Hepatocyte (in vitro differentiated cells): ENCODE measurements around the gene RSPH10B2. TPM values are rescaled to one million over a fixed set of nuclear protein-coding genes. Genes with fewer than 3 reads are reported as not detected.
"Not testable (repeated sequence)": the region's sequence is repeated elsewhere in the genome, so short reads cannot be mapped to it uniquely, and the experiment has no call there.

Experiments used
- DNase-seq: peaks from one replicate; pipeline ENCODE4 v3.0.0-alpha.2; 2016; ENCODE audit warnings: low spot score
- H2AFZ ChIP-seq: fragments of 200-600 bp; sonication (generic); 2 replicates; pipeline ENCODE4 v1.6.0; 2016; ENCODE audit warnings: antibody characterized with exemption, mild to moderate bottlenecking
- H3K27ac ChIP-seq: fragments of 200-600 bp; sonication (generic); 2 replicates; pipeline ENCODE4 v1.5.1; 2016; ENCODE audit warnings: mild to moderate bottlenecking
- H3K27me3 ChIP-seq: fragments of 200-600 bp; sonication (generic); 2 replicates; pipeline ENCODE4 v1.6.1; 2016
- H3K36me3 ChIP-seq: fragments of 200-600 bp; sonication (generic); replicated peaks from 2 replicates; pipeline ENCODE4 v1.5.1; 2016; ENCODE audit warnings: low read depth; ENCODE audit not compliant: insufficient read depth
- H3K4me1 ChIP-seq: fragments of 200-600 bp; sonication (generic); 2 replicates; pipeline ENCODE4 v1.5.1; 2016; ENCODE audit warnings: mild to moderate bottlenecking, moderate library complexity; ENCODE audit not compliant: insufficient read depth
- H3K4me2 ChIP-seq: fragments of 200-600 bp; sonication (generic); 2 replicates; pipeline ENCODE4 v1.6.0; 2016
- H3K4me3 ChIP-seq: fragments of 200-600 bp; sonication (generic); 2 replicates; pipeline ENCODE4 v1.5.1; 2016; ENCODE audit warnings: mild to moderate bottlenecking
- H3K79me2 ChIP-seq: fragments of 200-600 bp; sonication (generic); 2 replicates; pipeline ENCODE4 v1.6.0; 2017; ENCODE audit warnings: mild to moderate bottlenecking
- H3K9me2 ChIP-seq: fragments of 200-600 bp; sonication (generic); replicated peaks from 2 replicates; pipeline ENCODE4 v1.6.0; 2017; ENCODE audit warnings: mild to moderate bottlenecking; ENCODE audit not compliant: insufficient read depth
- H3K9me3 ChIP-seq: fragments of 200-600 bp; sonication (generic); 2 replicates; pipeline ENCODE4 v1.5.1; 2016; ENCODE audit warnings: low read depth, mild to moderate bottlenecking
- H4K20me1 ChIP-seq: fragments of 200-600 bp; sonication (generic); 2 replicates; pipeline ENCODE4 v1.6.0; 2016; ENCODE audit warnings: mild to moderate bottlenecking; ENCODE audit not compliant: insufficient read depth, poor library complexity, severe bottlenecking
- CTCF ChIP-seq: fragments of 200-600 bp; sonication (generic); IDR thresholded peaks from 2 replicates; pipeline ENCODE4 v1.5.1; 2016; ENCODE audit warnings: antibody characterized with exemption, mild to moderate bottlenecking; ENCODE audit not compliant: poor library complexity
- EZH2 ChIP-seq: fragments of 200-600 bp; sonication (generic); IDR thresholded peaks from 2 replicates; pipeline ENCODE4 v1.6.1; 2016; ENCODE audit warnings: antibody characterized with exemption, mild to moderate bottlenecking, borderline replicate concordance
- EZH2phosphoT487 ChIP-seq: fragments of 200-600 bp; sonication (generic); IDR thresholded peaks from one replicate; pipeline ENCODE4 v1.6.1; 2018; ENCODE audit warnings: antibody characterized with exemption, mild to moderate bottlenecking, low read depth, moderate library complexity; ENCODE audit not compliant: unreplicated experiment, severe bottlenecking
- WGBS: methylation state at CpG from one replicate; pipeline ENCODE4 v1.1.6; 2016; ENCODE audit warnings: low lambda C conversion rate; ENCODE audit errors: missing lambda C conversion rate; 5-methylcytosine and 5-hydroxymethylcytosine counted together
- polyA plus RNA-seq: library from polyadenylated mRNA; unstranded; fragments of >200 nt; fragmentation: Nextera tagmentation; extraction: Ambion mirVana; gene quantifications from 2 replicates; pipeline ENCODE4 v1.2.1, GENCODE V29; 2016
- total RNA-seq: library from RNA; depleted of rRNA; stranded (reverse); fragments of >200 nt; gene quantifications from 2 replicates; pipeline ENCODE4 v1.2.3, GENCODE V29; 2014

Gene RSPH10B2
- total RNA-seq = not detected in 2 replicates
- polyA plus RNA-seq = not detected in 2 replicates

DNA sequence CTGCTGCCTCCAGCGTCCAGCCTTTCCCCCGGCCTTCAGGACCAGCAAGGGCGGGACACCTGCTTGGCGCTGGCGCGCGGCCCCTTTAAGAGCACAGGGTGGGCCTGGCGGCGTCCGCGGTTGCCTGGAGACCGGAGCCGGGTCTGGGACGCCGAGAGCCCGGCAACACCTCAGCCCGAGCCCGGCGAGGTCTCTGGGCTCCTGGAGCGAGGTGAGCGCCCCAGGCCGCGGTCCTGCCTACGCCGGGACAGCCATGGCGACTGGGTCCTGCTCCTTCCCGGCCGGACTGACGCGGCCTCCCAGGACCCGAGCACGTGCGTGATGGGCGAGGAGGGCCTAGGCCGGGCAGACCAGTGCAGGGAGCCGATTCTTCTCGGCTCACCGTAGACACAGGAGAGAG is at the start of gene RSPH10B2:
Gene RSPH10B2 (plus strand): TSS at position 140 of the 400 bp plus-strand sequence. CDS start 3,575 bp downstream, outside the sequence.
- not testable (repeated sequence) for H3K4me1 ChIP-seq, H3K79me2 ChIP-seq, DNase-seq, H3K27ac ChIP-seq, H4K20me1 ChIP-seq, H3K9me3 ChIP-seq, H2AFZ ChIP-seq, H3K36me3 ChIP-seq, H3K4me3 ChIP-seq, H3K27me3 ChIP-seq, H3K9me2 ChIP-seq
- H3K4me2 ChIP-seq = peak within 1 kb of the TSS; percentile 62
- 5% methylated on average over 11 of the region's 38 CpGs for WGBS

DNA sequence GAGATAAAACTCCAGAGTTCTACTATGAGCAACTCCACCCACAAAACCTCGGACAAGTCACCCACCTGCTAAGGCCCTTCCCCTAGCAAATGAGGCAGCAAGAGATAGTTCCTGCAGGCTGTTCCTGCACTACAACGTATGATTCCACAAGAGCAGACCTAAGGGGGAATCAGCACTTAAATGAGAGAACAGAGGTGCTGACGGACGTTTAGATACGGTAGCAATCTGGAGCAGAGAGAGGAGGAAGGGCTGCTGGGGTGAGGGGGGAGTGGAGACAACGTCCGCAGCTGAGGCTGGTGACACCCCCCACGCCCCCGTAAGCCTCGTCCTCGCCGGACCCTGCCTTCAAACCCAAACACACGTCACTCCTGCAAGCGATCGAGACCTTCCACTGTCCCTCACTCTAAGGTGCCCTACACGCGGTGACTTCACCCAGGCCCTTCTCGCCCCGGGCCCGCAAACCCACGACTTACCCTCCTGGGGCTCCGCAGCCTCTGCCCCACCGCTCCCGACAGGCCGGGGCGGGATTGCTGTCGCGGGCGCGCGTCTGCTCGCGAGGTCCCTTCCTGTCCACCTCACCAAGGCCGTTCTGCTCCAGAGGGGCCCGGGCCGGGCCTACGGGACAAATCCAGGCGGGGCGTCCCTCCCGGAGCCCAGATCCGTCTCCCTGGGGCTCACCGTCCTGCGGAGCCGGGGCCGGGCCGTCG is 47.8 kb upstream of the RSPH10B2 start:
- peaks cover 15% of the 10 kb centered on the region for H3K9me3 ChIP-seq
- peaks cover 10% of the 10 kb centered on the region for H3K36me3 ChIP-seq
- peak overlapping the region; percentile 58 for H2AFZ ChIP-seq
- DNase-seq = peak; percentile 66
- peaks cover 50% of the 10 kb centered on the region for H3K79me2 ChIP-seq
- H3K4me1 ChIP-seq = peaks cover 9% of the 10 kb centered on the region
- no peaks in the 10 kb centered on the region for H3K9me2 ChIP-seq
- TF ChIP-seq CTCF = no peak
- TF ChIP-seq EZH2 = no peak
- TF ChIP-seq EZH2phosphoT487 = no peak
- peak overlapping the region; percentile 92 for H3K27ac ChIP-seq
- H3K4me2 ChIP-seq = peak overlapping the region; percentile 78
- peak overlapping the region; percentile 86 for H3K4me3 ChIP-seq
- peaks cover 7% of the 10 kb centered on the region for H4K20me1 ChIP-seq
- peaks cover 9% of the 10 kb centered on the region for H3K27me3 ChIP-seq
- 1% methylated on average over 35 of the region's 47 CpGs for WGBS

GRCh38 chr7:6706666-6707407 is 47.1 kb upstream of the RSPH10B2 start, which contains the start of gene ZNF12:
Gene ZNF12, minus strand, starts transcription at chr7:6706947. Its CDS starts 1,774 bp downstream, at chr7:6705173.
- peak within 1 kb of the TSS; percentile 92 for H3K27ac ChIP-seq
- peaks cover 10% of the 10 kb centered on the region for H3K36me3 ChIP-seq
- H3K4me1 ChIP-seq = peaks cover 9% of the 10 kb centered on the region
- peak within 1 kb of the TSS; percentile 82 for H3K4me2 ChIP-seq
- no peaks in the 10 kb centered on the region for H3K9me2 ChIP-seq
- H3K9me3 ChIP-seq = peaks cover 15% of the 10 kb centered on the region
- H3K4me3 ChIP-seq = peak within 1 kb of the TSS; percentile 86
- peak; percentile 98 for DNase-seq
- H3K79me2 ChIP-seq = peaks cover 43% of the 10 kb centered on the region
- peaks cover 9% of the 10 kb centered on the region for H3K27me3 ChIP-seq
- H2AFZ ChIP-seq = peak within 1 kb of the TSS; percentile 94
- TF ChIP-seq CTCF = no peak
- TF ChIP-seq EZH2phosphoT487 = no peak
- TF ChIP-seq EZH2 = no peak
- peaks cover 7% of the 10 kb centered on the region for H4K20me1 ChIP-seq
- WGBS = 3% methylated on average over 52 of the region's 65 CpGs

- Histone ChIP-seq H3K9me2 (no peaks in the 10 kb centered on the region), H3K4me2 (no peak overlapping the region), H3K36me3 (peaks cover 10% of the 10 kb centered on the region), H3K79me2 (peaks cover 34% of the 10 kb centered on the region), H4K20me1 (peaks cover 7% of the 10 kb centered on the region), H3K4me3 (no peak overlapping the region), H2AFZ (no peak overlapping the region), H3K27me3 (peaks cover 9% of the 10 kb centered on the region), H3K4me1 (peaks cover 9% of the 10 kb centered on the region), H3K9me3 (peaks cover 10% of the 10 kb centered on the region), H3K27ac (no peak overlapping the region)
- TF ChIP-seq CTCF = no peak
- no peak for TF ChIP-seq EZH2
- no peak for TF ChIP-seq EZH2phosphoT487
- 81% methylated on average over 3 of the region's 3 CpGs for WGBS
- DNase-seq = no peak
These were observed 45.6 kb upstream of the RSPH10B2 start for GRCh38 chr7:6708304-6708703.
